Motor neuron (in vitro differentiated cells): Measurements from ENCODE around the gene FANCD2. TPM values are rescaled to one million over a fixed set of nuclear protein-coding genes. Genes with fewer than 3 reads are reported as not detected.
"Not testable (repeated sequence)": the region's sequence is repeated elsewhere in the genome, so short reads cannot be mapped to it uniquely, and the experiment has no call there.

Experiments
- ATAC-seq, 8 experiments: fragments of 200-7000 bp; cut with Tn5 transposase; replicated peaks in 6 of 8; 2 replicates each; pipeline ENCODE4 v1.8.0; 2021; ENCODE audit warnings: mild to moderate bottlenecking in 8 of 8, moderate library complexity in 8 of 8
- H3K27ac ChIP-seq, 2 donors: fragments of 250-450 bp; sonication (Bioruptor Pico); 2 replicates each; pipeline ENCODE4 v1.9.0; 2021; ENCODE audit warnings: antibody characterized with exemption in 2 of 2, mild to moderate bottlenecking in 2 of 2, moderate library complexity in 1 of 2
- H3K4me1 ChIP-seq, 2 donors: fragments of 250-450 bp; sonication (Bioruptor Pico); replicated peaks in 1 of 2; 2 replicates each; pipeline ENCODE4 v1.6.1; 2021; ENCODE audit warnings: antibody characterized with exemption in 2 of 2, mild to moderate bottlenecking in 2 of 2, moderate library complexity in 1 of 2
- H3K4me3 ChIP-seq, 5 donors: fragments of 250-450 bp; sonication (Bioruptor Pico); 2 replicates each; pipeline ENCODE4 v1.9.0; 2021; ENCODE audit warnings: antibody characterized with exemption in 5 of 5, mild to moderate bottlenecking in 5 of 5, moderate library complexity in 4 of 5
- WGBS, 10 experiments: fragments of 450-650 bp; shearing (Covaris generic); methylation state at CpG; one replicate each; pipeline ENCODE4 v1.0.0; 2022; 5-methylcytosine and 5-hydroxymethylcytosine counted together
- in situ Hi-C, 9 experiments: fragments of 400-800 bp; cut with MboI; loops; one replicate each; pipeline ENCODE4 v1.15.0; 2021; ENCODE audit warnings: low sequenced_read_pairs in 9 of 9, low pct_unique_long_range_greater_than_20kb in 2 of 9; ENCODE audit not compliant: unreplicated experiment in 9 of 9
- total RNA-seq, 8 experiments: library from RNA; unstranded; fragments of 300-600 nt; gene quantifications; 2 replicates each; pipeline versions ENCODE4 v1.2.3 to v1.2.4, GENCODE V29; 2022

The FANCD2 gene
- total RNA-seq, 8 experiments from 2014 or later, result 1.1 to 28.1 (median 4.0) TPM

DNA sequence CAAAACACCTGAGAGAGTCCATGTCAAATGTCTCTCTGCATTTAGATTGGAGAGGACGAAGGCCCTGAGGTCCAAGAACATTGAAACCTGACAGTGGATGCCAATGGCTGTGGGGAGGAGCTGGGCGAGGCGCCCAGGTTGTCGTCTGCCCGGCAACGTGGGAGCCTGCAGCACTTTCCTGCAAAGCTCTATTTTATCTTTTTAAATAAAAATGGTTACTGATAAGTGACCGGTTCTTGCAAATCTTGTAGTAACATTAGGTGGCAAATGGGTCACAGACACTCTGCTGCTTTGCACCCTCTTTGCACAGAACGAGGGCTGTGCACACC lies 19.5 kb upstream of the FANCD2 start:
- no peak overlapping the region for H3K4me3 ChIP-seq
- 43 to 100% (median 87%) methylated on average over 2 to 6 of the region's 8 CpGs; no CpG with 5 or more reads in 2 of the 10 experiments for WGBS, 10 experiments

DNA sequence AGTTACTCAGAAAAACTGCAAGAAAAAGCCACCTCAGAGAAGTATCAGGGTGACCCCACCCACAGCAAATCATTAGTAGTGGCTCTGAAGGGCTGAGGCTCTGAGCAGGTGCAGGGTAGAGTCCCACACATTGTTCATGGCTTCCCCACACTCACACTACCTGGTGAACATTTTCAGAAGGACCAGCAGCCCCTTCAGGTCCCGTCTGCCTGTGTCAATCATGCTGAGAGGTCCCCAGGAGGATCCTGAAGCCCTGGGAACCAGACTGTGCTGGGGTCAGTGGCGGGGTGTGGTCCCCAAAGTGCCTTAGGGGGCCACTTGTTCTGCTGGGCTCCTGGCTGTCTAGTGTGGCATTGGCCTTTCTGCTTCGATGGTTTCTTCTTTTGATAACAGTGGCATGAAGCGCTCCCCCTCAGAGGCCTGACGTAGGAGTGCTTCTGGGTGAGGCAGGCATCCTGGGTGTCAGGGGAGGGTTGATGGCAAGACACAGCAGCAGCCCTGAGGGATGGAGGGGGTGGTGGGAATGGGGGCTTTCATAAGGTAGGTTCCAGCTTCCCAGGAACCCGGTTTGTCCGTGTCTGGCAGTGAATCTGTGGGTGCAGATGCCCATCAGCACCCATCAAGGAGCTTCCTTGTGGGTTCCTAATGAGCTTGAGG lies 19.0 kb upstream of the FANCD2 start:
- WGBS, 10 experiments, result 43 to 87% methylated on average over 2 to 3 of the region's 7 CpGs; no CpG with 5 or more reads in 8 of the 10 experiments

More for the DNA sequence above, 19.5 kb upstream of the FANCD2 start:
- in situ Hi-C loops, result no loop called here
- H3K27ac ChIP-seq, result no peak overlapping the region
- no peak for ATAC-seq
- peaks cover 13 to 14% of the 10 kb centered on the region in 2 donors for H3K4me1 ChIP-seq

DNA sequence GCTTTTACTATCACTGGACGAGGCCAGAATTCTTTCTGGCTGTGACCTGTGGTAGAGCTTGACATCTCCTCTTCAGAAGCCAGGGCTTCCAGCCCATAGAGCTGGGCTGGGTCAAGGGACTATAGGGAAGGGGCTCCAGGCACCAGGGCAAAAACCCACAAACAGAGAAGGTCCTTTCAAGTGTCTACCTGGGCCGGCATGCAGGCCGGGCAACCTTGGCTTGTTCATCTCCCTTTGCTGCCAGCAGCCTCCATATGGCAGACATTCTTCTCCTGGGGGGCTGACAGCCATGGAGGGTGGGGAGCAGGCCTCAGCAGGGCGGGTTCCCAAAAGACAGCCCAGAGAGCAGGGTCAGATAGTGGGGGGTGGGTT lies 18.0 kb upstream of the FANCD2 start:
- ATAC-seq, H3K27ac ChIP-seq, in situ Hi-C loops, H3K4me3 ChIP-seq: not testable (repeated sequence)
- 0 to 100% (median 50%) methylated on average over 1 of the region's 4 CpGs; no CpG with 5 or more reads in 6 of the 10 experiments for WGBS, 10 experiments
- peaks cover 13 to 14% of the 10 kb centered on the region in 2 donors for H3K4me1 ChIP-seq

More for the DNA sequence above, 19.0 kb upstream of the FANCD2 start:
- in situ Hi-C loops, result no loop called here
- Histone ChIP-seq H3K4me1 (peaks cover 13 to 14% of the 10 kb centered on the region in 2 donors), H3K4me3 (no peak overlapping the region), H3K27ac (no peak overlapping the region)
- no peak for ATAC-seq

DNA sequence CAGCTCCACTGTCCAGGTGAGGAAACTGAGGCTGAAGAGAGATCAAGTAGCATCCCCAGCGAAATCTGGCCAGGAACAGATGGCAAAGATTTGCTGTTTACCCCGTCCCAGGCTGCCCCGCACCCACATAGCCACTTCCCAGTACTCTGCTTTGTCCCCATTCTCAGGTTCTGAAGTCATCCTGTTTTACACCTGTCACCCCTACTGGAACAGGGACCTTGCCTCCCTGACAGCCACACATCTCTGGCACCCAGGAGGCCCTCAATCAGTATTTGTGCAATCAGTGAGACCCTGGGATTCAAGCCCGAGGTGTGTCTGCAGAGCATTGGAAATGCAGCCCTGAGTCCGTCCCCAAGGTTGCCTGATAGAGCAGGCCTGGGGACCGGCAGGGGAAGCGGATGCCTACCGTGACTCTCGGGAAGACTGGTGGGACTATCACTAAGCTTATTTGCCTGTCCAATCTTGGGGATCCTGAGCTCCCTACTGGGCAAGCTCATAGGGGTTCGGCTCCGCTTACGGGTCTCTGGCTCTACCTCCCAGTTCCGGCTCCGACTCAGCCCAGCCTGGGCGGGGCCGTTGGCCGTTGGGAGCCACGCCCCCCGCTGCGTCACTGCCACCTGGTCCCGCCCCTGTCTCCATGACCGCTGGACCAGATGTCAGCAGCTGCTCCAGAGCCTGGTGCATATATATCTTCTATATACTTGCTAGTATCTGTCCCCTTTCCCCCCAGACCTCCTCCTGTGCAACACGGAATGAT lies 17.5 kb upstream of the FANCD2 start:
- peaks cover 13 to 14% of the 10 kb centered on the region in 2 donors for H3K4me1 ChIP-seq
- H3K4me3 ChIP-seq, result peak overlapping the region; percentile 28 to 41 (median 33)
- peak; percentile 67 to 75 (median 69) for ATAC-seq
- no peak overlapping the region for H3K27ac ChIP-seq
- 0% methylated on average over 1 to 6 of the region's 23 CpGs; no CpG with 5 or more reads in 8 of the 10 experiments for WGBS, 10 experiments
- in situ Hi-C loops, result no loop called here

DNA sequence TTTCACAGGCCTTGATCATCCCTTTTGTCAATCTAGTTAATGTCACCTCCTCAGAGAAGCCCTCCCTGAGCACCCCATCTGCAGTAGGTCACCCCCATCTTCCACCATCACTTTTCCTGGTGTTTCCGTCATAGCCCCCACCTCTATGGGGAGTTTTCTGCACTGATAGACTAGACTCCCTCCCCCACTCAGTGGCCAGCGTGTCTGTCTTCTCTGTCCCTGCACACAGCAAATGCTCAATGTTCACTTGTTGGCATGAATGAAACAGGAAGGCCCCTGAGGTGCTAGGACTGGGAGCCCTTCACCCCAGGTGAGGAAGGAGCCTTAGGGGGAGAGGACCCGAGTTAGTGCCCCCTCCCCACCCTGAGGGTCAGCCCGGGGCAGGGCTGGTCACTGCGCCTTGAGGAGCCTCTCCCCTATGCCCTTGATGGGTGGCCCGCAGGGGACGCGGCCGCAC lies 15.8 kb upstream of the FANCD2 start:
- no peak for ATAC-seq
- no peak overlapping the region for H3K27ac ChIP-seq
- H3K4me1 ChIP-seq, result peaks cover 13 to 14% of the 10 kb centered on the region in 2 donors
- in situ Hi-C loops, result no loop called here
- WGBS, 10 experiments, result 0 to 100% (median 0%) methylated on average over 1 to 4 of the region's 9 CpGs; no CpG with 5 or more reads in 6 of the 10 experiments
- peak overlapping the region; percentile 51 to 63 (median 59) for H3K4me3 ChIP-seq

DNA sequence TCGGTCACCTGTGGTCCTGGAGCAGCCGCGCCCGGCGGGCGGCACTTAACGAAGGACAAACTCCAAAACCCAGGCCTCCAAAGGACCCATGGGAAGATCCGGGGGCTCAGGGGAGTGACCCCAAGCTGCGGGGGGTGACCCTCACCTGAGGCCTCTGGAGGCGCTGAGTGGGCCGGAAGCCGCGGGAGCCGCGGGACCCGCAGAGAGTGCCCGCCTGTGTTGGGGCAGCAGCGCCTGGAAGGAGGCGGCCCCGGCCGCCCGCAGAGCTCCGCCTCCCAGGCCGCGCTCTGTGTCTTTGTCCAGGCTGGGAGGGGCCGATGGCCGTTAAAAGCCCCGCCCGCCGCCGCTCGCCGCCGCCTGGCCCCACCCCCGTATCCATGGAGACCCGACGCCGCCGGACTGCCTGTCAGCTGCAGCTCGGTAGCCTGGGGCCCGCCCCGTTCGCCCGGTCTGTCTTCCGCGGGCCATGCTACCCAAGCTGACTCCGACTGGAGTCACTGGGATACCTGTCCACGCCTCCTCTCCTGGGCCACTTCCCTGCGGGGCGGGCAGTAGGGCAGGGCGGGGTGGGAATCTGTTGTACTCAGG lies 15.3 kb upstream of the FANCD2 start:
- no peak overlapping the region for H3K27ac ChIP-seq
- in situ Hi-C loops, result no loop called here
- ATAC-seq, result peak; percentile 81 to 90 (median 89)
- peaks cover 13 to 14% of the 10 kb centered on the region in 2 donors for H3K4me1 ChIP-seq
- peak overlapping the region; percentile 51 to 63 (median 59) for H3K4me3 ChIP-seq
- WGBS, 10 experiments, result 0 to 10% (median 5%) methylated on average over 3 to 7 of the region's 51 CpGs; no CpG with 5 or more reads in 7 of the 10 experiments

DNA sequence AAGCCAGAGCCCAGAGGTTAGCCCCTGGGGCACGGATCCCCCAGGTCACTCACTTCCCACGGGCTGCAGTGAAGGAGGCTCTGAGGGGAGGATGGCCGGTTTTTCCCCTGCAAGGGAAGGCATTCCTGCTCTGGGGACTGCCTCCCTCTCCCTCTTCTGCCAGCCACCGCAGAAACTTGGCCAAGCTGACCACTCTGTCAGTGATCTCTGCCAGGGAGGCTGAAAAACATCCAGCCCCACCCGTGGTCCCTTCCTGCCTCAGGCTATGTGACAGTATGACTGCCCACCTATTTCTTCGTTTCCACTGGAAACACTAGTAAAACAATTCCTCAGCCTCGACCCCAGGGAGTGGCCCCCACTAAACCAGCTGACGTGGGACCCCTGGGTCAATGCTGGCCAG lies 14.6 kb upstream of the FANCD2 start:
- 8 to 83% (median 55%) methylated on average over 1 to 2 of the region's 8 CpGs; no CpG with 5 or more reads in 4 of the 10 experiments for WGBS, 10 experiments
- H3K4me1 ChIP-seq, result peaks cover 13 to 14% of the 10 kb centered on the region in 2 donors
- in situ Hi-C loops, result no loop called here

DNA sequence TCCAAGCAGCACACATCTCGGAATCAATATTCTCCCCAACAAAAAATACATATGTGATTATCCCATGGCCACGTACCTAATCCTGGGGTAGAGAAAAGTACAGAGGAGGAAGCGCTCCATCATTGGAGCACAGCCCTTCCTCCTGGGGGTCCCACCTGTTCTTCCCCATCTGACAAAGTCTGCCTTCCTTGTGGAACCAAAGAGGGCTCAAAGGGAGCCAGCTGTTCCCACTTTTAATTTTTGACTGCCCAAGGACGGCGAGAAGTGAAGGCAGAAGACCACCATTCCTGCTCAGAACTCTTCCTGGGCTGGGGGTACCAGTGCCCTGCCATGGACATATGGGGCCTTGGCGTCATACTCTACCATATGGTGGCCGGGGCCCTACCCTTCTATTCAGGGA lies 14.1 kb upstream of the FANCD2 start:
- WGBS, 10 experiments, result 80 to 100% (median 80%) methylated on average over 1 to 4 of the region's 7 CpGs; no CpG with 5 or more reads in 5 of the 10 experiments
- no peak for ATAC-seq
- in situ Hi-C loops, result no loop called here
- no peak overlapping the region for H3K27ac ChIP-seq
- peaks cover 13 to 14% of the 10 kb centered on the region in 2 donors for H3K4me1 ChIP-seq
- no peak overlapping the region for H3K4me3 ChIP-seq

More for the DNA sequence above, 14.6 kb upstream of the FANCD2 start:
- ATAC-seq, result peak in 1 of 8 experiments; percentile 0
- Histone ChIP-seq H3K27ac (no peak overlapping the region), H3K4me3 (peak overlapping the region; percentile 51 to 63 (median 59))

DNA sequence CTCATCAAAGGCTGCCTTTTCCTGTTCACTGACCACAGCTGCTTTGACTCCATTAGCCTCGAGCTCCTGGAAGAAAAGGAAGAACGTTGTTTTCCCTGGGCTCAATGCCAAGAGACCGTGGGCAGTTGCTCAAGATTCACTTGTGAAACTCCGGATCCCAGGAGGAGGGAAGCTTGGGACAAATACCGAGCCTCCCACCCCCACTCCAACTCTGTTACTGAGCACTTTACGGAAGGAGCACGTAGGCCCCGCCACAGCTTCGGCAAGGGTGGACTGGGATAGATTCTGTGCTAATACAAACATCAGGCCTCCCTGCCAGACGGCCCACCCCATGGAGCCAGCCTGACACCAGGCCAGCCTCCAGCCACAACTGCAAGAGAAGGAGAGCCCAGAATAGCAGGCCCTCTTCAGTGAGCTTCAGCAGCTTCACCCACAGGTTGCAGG lies 10.8 kb upstream of the FANCD2 start:
- 0 to 40% (median 11%) methylated on average over 1 to 5 of the region's 10 CpGs; no CpG with 5 or more reads in 4 of the 10 experiments for WGBS, 10 experiments
- Histone ChIP-seq H3K4me1 (no peaks in the 10 kb centered on the region), H3K4me3 (no peak overlapping the region), H3K27ac (peak overlapping the region in 1 of 2 donors; percentile 47)
- in situ Hi-C loops, result no loop called here
- peak in 2 of 8 experiments; percentile 4 to 25 for ATAC-seq

DNA sequence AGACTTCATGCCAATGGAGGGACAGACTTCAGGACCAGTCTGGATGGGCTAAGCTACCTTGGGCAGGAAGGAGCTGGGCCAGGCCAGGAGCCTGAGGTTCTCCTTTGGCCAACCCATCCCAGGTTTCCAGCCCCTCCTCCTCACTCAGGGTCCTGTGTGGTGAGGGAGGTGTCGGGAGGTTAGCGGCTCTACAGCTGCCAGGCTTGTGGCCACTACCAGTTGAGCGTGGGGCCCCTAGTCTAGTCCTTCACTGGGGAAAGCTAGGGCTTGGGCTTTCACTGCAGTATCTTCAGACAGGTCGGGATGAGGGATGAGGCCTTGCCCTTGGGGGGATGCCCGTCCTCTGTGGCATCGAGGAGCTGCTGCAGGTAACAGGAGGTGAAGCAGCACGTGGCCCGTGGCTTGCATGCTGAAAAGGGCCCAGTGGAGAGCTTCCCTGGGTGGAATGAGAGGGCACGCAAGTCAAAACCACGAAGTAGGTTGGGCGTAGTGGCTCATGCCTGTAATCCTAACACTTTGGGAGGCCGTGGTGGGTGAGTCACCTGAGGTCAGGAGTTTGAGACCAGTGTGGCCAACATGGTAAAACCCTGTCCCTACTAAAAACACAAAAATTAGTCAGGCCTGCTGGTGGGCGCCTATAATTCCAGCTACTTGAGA lies 8.5 kb upstream of the FANCD2 start:
- in situ Hi-C loops, result no loop called here
- no peak for ATAC-seq
- no peaks in the 10 kb centered on the region for H3K4me1 ChIP-seq
- no peak overlapping the region for H3K27ac ChIP-seq
- WGBS, 10 experiments, result 0 to 83% (median 75%) methylated on average over 1 to 9 of the region's 13 CpGs; no CpG with 5 or more reads in 6 of the 10 experiments
- H3K4me3 ChIP-seq, result no peak overlapping the region

DNA sequence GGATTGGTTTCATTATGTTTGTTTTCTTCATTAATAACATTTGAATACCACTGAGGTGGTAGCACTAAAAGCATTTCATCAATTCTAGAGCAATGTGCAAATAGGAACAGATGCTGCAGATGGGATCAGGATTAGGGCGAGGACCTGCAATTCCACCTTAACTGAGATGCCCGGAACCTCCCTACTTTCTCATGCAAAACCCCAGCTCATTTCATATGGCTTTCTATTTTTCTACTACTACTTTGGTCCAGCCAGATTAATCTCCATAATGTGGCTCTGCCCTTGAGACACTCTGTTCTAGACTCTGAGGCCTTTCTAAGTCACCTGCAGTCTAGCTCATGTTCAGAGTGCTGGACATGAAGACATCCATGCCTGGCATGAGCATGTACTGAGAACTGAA lies 7.4 kb upstream of the FANCD2 start:
- H3K4me1 ChIP-seq, H3K27ac ChIP-seq, H3K4me3 ChIP-seq, in situ Hi-C loops: not testable (repeated sequence)
- 80 to 100% (median 90%) methylated on average over 1 to 2 of the region's 2 CpGs; no CpG with 5 or more reads in 6 of the 10 experiments for WGBS, 10 experiments
- peak in 2 of 8 experiments; percentile 62 to 83 for ATAC-seq

DNA sequence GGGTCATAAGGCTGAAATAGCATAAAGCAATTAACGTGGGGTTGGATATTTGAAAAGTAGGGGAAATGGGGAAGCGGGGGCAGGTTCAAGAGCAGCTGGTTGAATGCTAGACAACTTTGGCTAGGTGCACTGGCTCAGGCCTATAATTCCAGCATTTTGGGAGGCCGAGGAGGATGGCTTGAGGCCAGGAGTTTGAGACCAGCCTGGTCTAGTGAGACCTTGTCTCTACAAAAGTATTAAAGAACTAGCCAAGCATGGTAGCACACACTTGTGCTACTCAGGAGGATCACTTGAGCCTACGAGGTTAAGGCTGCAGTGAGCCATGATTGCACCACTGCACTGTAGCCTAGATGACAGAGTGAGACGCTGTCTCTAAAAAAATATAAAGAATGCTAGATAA lies 6.9 kb upstream of the FANCD2 start:
- no peak overlapping the region for H3K4me3 ChIP-seq
- no peak for ATAC-seq
- H3K4me1 ChIP-seq, result no peaks in the 10 kb centered on the region
- in situ Hi-C loops, result no loop called here
- 40 to 100% (median 84%) methylated on average over 1 to 5 of the region's 5 CpGs; no CpG with 5 or more reads in 3 of the 10 experiments for WGBS, 10 experiments
- H3K27ac ChIP-seq, result no peak overlapping the region
